Mucosa of descending colon (tissue), 3 donors: ENCODE measurements around the gene CMBL. TPM values are rescaled to one million over a fixed set of nuclear protein-coding genes. Genes with fewer than 3 reads are reported as not detected.
"Not testable (repeated sequence)": the region's sequence is repeated elsewhere in the genome, so short reads cannot be mapped to it uniquely, and the experiment has no call there.

ENCODE experiments used
- ATAC-seq: fragments of 200-7000 bp; cut with Tn5 transposase; one replicate; pipeline ENCODE4 v1.9.1; 2020; ENCODE audit warnings: mild to moderate bottlenecking, moderate library complexity
- DNase-seq, 3 donors: peaks; one replicate each; pipeline ENCODE4 v3.0.0-alpha.2; 2020
- H3K36me3 ChIP-seq: fragments of 200-600 bp; one replicate; pipeline ENCODE4 v1.8.0; 2021; ENCODE audit warnings: low read depth, mild to moderate bottlenecking
- H3K4me1 ChIP-seq: fragments of 200-600 bp; one replicate; pipeline ENCODE4 v1.8.0; 2021; ENCODE audit warnings: low read depth, mild to moderate bottlenecking
- H3K4me3 ChIP-seq: fragments of 200-600 bp; one replicate; pipeline ENCODE4 v1.8.0; 2021; ENCODE audit warnings: mild to moderate bottlenecking
- H3K9me3 ChIP-seq: fragments of 200-600 bp; one replicate; pipeline ENCODE4 v1.8.0; 2021; ENCODE audit warnings: mild to moderate bottlenecking
- intact Hi-C, 2 donors: fragments of 100-400 bp; cut with DNase I in 1 of 2; cut with micrococcal nuclease in 1 of 2; formaldehyde crosslinking; loops; one replicate each; pipeline versions ENCODE4 v1.11.0 to v1.11.1; 2022; cut with DNase I, micrococcal nuclease
- total RNA-seq, 3 donors: library from RNA; stranded (reverse); fragmentation: NEBNext Ultra II Directional in 2 of 3; extraction: Animal tissue kit (Norgen Biotek cat#: 25700) in 2 of 3; gene quantifications; one replicate each; pipeline versions ENCODE4 v1.2.1 to v1.2.4, GENCODE V29; 2021 to 2023
- TF ChIP-seq, protein P1 (sequence below): fragments of 200-600 bp; IDR thresholded peaks from one replicate; pipeline ENCODE4 v1.8.0; 2022; ENCODE audit warnings: antibody characterized with exemption, mild to moderate bottlenecking
- donor health status: DM: no; HTN: no; CAD: no; lungs with moderate emphysema.
- donor health status: DM: no; HTN: no; CAD: no.
- donor health status: DM: no; HTN: yes; CAD: no.

Gene CMBL
- total RNA-seq, 3 donors from 2014 or later, result 81.4 to 210 (median 97.9) TPM

DNA sequence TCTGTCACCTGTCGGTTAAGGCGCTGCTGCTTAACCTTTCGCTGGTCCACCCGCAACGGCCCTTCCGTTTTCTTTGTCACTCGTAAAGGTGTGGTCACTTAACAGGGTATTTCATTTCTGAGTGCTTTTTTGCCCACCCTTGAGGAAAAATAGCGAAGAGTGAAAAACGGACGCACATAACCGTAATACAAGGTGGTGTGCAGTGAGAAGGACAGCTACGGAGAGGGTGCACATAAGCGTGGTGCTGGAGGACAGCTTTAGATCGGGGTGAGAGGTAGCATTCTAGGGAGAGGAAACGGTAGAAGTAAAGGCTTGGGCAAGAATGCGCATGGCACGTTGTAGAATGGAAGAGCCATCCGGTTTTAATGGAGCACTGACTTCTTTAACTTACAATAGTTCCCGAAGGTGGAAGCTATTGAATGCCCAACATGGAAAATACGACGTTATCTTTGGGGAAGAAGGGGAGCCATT, 56.9 kb downstream of the CMBL start:
- no peaks in the 10 kb centered on the region for H3K36me3 ChIP-seq
- H3K4me3 ChIP-seq, result peak overlapping the region; percentile 98
- H3K4me1 ChIP-seq, result peaks cover 25% of the 10 kb centered on the region
- TF ChIP-seq, protein P1, sequence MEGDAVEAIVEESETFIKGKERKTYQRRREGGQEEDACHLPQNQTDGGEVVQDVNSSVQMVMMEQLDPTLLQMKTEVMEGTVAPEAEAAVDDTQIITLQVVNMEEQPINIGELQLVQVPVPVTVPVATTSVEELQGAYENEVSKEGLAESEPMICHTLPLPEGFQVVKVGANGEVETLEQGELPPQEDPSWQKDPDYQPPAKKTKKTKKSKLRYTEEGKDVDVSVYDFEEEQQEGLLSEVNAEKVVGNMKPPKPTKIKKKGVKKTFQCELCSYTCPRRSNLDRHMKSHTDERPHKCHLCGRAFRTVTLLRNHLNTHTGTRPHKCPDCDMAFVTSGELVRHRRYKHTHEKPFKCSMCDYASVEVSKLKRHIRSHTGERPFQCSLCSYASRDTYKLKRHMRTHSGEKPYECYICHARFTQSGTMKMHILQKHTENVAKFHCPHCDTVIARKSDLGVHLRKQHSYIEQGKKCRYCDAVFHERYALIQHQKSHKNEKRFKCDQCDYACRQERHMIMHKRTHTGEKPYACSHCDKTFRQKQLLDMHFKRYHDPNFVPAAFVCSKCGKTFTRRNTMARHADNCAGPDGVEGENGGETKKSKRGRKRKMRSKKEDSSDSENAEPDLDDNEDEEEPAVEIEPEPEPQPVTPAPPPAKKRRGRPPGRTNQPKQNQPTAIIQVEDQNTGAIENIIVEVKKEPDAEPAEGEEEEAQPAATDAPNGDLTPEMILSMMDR, result no peak
- DNase-seq, result no peak
- peak; percentile 26 for ATAC-seq
- intact Hi-C loops, result no loop called here
- H3K9me3 ChIP-seq, result no peaks in the 10 kb centered on the region

DNA sequence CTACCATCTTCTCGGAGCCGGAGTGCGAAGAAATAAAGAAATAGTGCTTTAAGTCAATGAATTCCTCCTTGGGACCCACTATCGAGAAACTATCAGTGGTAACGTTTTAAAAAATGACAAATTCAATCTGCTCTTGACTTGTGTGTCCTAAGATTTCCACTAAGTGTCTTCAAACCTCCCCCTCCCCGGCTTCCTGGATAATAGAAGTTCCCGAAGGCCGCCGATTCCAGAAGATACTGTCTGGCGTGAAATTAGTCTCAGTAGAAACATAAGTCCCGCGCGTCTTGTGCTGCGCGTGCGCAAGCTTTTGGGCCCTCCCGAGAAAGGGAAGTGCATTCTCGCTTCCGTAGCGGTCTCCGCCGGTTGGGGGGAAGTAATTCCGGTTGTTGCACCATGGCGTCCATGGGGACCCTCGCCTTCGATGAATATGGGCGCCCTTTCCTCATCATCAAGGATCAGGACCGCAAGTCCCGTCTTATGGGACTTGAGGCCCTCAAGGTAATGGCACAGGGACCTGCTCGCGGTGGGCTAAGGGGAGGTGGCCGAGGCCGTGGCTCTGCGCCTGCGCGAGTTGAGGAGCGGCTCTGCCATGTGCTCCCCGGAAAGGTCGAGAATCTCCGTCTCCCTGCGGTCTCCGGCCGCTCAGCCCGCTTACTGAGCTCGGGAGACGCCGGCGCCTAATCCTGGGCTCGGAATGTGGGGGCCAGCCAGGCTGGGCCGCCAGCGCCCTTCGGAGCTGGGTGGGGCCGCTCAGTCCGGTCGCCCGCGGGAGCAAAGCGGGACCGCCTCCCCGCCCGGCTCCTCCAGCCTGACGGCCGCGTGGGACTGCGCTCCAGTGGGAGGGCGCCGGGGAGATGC, 57.5 kb downstream of the CMBL start, which contains the start of gene CCT5:
Gene CCT5, plus strand, starts transcription at position 333 of the 858 bp plus-strand sequence. Its CDS starts 61 bp downstream, at position 394.
- Histone ChIP-seq H3K4me1 (peaks cover 25% of the 10 kb centered on the region), H3K36me3 (no peaks in the 10 kb centered on the region), H3K9me3 (no peaks in the 10 kb centered on the region), H3K4me3 (peak within 1 kb of the TSS; percentile 98)
- DNase-seq, result peak; percentile 91 to 95 (median 92)
- peak; percentile 93 for ATAC-seq
- intact Hi-C loops, result no loop called here
- TF ChIP-seq, protein P1, result no peak

DNA sequence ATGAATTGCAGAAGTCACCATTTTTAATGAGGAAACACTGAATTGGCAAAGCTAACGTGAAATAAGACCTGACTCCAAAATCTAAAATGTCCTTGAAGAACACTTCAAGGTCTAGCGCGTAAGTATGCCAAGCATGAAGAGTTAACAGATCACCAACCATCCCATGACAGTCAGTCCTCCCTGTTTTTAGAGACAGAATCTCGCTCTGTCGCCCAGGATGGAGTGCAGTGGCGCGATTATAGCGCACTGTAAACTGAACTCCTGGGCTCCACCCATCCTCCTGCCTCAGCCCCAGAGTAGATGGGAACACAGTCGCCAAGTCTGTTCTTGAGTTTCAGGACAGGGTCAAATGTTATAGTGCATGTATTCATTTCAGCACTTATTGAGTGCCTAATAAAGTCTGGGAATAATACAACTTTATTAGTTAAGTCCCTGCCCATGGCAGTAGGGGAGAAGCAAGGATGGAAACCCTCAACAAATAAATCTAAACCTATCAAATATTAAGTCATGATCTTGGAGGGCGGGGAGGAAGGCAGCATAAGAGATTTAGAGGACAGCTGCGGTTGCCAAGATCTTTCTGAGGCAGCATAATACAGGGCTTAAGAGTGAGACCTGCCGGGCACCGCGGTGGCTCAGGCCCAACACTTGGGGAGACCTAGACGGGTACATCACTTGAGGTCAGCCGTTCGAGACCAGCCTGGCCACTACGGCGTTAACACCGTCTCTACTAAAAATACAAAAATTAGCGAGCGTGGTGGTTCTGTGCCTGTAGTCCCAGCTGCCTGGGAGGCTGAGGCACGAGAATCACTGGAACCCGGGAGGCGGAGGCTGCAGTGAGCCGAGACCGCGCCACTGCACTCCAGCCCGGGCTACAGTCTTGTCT, 59.1 kb downstream of the CMBL start:
- peak in 2 of 3 donors; percentile 13 to 30 for DNase-seq
- H3K4me3 ChIP-seq, result peak overlapping the region; percentile 44
- peaks cover 25% of the 10 kb centered on the region for H3K4me1 ChIP-seq
- H3K9me3 ChIP-seq, result no peaks in the 10 kb centered on the region
- TF ChIP-seq, protein P1, result no peak
- intact Hi-C loops, result no loop called here
- no peak for ATAC-seq
- no peaks in the 10 kb centered on the region for H3K36me3 ChIP-seq

DNA sequence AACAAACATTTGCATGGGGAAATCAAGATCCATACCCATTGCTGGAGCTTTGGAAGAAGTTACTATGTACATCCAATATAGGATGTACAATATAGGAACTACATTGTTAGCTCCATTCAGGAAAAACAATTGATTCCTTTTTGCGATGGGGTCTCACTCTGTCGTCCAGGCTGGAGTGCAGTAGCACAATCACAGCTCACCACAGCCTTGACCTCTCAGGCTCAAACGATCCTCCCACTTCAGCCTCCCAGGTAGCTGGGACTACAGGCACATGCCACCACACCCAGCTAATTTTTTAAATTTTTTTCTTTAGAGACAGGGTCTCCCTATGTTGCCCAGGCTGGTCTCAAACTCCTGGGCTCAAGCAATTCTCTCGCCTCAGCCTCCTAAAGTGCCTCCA, 60.5 kb downstream of the CMBL start:
- H3K9me3 ChIP-seq, H3K36me3 ChIP-seq, H3K4me3 ChIP-seq, ATAC-seq, DNase-seq, intact Hi-C loops: not testable (repeated sequence)
- peaks cover 22% of the 10 kb centered on the region for H3K4me1 ChIP-seq

DNA sequence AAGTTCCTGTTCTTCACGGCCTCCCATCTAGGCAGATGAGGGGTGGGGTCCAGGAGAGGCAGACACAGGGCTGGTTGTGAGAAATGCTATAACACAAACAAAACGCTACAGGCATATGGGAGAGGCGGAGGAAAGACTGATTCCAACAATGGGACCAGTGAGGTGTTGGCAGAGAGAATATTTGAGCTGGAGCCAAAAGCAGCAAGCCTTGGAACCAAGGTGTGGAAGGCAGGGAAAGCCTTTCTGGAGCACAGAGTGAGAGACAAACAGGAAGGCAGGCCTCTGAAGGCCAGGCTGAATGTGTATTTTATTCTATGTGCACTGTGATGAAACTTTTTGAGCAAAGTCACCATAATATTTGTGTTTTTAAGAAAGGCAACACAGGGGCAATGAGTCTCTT, 60.9 kb downstream of the CMBL start:
- H3K36me3 ChIP-seq, result no peaks in the 10 kb centered on the region
- DNase-seq (peak in 1 of 3 donors; percentile 18), ATAC-seq (peak; percentile 0)
- intact Hi-C loops, result no loop called here
- H3K4me3 ChIP-seq, result no peak overlapping the region
- peaks cover 18% of the 10 kb centered on the region for H3K4me1 ChIP-seq
- TF ChIP-seq, protein P1, result no peak
- H3K9me3 ChIP-seq, result no peaks in the 10 kb centered on the region
